ENCODE measurements around the gene DUSP28. TPM values are rescaled to one million over a fixed set of nuclear protein-coding genes. Genes with fewer than 3 reads are reported as not detected.

Gene DUSP28
- total and polyA plus RNA-seq, 2 experiments from 2014 or later, result 2.7 to 4.3 TPM

DNA sequence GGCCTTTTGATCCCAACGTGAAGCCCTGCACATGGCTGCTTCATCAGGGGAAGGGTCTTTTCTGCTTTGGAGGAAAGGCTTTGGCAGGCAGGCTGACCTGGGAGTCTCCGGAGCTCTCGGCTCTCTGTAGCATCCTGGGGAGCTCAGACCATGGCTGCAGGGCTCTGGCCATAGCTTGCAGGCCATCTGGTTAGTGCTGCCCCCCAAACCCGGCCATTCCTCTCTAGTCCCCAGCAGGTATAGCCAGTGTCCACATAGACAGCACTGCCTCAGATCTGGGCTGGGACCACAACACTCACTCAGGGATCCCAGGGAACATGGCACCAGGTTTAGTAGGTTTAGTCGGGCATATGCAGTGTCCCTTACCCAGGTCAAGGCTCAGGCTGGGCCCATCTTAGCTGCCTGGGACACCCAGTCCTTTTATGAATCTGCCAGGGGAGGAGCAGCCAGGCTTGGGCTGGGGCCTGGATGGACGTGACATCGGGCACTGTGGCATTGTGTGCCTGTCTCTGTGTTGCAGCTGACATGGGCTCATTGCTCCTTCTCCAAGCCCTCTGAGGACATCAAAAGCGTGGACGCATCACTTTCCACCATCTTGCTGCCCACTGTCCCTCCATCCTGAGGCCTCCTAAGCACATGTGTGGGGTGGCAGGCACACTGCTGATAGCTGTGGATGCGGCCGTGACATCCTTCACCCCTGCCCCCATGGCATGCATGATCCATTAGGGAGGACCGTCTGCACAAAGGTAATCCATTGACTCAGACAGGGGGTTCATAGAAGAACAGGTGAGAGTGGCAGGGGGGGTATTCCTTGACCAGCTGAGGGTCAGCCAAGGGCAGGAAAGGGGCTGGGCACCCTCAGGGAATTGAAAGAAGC is 45.9 kb downstream of the DUSP28 start (continued):
- TF ChIP-seq, protein P1, sequence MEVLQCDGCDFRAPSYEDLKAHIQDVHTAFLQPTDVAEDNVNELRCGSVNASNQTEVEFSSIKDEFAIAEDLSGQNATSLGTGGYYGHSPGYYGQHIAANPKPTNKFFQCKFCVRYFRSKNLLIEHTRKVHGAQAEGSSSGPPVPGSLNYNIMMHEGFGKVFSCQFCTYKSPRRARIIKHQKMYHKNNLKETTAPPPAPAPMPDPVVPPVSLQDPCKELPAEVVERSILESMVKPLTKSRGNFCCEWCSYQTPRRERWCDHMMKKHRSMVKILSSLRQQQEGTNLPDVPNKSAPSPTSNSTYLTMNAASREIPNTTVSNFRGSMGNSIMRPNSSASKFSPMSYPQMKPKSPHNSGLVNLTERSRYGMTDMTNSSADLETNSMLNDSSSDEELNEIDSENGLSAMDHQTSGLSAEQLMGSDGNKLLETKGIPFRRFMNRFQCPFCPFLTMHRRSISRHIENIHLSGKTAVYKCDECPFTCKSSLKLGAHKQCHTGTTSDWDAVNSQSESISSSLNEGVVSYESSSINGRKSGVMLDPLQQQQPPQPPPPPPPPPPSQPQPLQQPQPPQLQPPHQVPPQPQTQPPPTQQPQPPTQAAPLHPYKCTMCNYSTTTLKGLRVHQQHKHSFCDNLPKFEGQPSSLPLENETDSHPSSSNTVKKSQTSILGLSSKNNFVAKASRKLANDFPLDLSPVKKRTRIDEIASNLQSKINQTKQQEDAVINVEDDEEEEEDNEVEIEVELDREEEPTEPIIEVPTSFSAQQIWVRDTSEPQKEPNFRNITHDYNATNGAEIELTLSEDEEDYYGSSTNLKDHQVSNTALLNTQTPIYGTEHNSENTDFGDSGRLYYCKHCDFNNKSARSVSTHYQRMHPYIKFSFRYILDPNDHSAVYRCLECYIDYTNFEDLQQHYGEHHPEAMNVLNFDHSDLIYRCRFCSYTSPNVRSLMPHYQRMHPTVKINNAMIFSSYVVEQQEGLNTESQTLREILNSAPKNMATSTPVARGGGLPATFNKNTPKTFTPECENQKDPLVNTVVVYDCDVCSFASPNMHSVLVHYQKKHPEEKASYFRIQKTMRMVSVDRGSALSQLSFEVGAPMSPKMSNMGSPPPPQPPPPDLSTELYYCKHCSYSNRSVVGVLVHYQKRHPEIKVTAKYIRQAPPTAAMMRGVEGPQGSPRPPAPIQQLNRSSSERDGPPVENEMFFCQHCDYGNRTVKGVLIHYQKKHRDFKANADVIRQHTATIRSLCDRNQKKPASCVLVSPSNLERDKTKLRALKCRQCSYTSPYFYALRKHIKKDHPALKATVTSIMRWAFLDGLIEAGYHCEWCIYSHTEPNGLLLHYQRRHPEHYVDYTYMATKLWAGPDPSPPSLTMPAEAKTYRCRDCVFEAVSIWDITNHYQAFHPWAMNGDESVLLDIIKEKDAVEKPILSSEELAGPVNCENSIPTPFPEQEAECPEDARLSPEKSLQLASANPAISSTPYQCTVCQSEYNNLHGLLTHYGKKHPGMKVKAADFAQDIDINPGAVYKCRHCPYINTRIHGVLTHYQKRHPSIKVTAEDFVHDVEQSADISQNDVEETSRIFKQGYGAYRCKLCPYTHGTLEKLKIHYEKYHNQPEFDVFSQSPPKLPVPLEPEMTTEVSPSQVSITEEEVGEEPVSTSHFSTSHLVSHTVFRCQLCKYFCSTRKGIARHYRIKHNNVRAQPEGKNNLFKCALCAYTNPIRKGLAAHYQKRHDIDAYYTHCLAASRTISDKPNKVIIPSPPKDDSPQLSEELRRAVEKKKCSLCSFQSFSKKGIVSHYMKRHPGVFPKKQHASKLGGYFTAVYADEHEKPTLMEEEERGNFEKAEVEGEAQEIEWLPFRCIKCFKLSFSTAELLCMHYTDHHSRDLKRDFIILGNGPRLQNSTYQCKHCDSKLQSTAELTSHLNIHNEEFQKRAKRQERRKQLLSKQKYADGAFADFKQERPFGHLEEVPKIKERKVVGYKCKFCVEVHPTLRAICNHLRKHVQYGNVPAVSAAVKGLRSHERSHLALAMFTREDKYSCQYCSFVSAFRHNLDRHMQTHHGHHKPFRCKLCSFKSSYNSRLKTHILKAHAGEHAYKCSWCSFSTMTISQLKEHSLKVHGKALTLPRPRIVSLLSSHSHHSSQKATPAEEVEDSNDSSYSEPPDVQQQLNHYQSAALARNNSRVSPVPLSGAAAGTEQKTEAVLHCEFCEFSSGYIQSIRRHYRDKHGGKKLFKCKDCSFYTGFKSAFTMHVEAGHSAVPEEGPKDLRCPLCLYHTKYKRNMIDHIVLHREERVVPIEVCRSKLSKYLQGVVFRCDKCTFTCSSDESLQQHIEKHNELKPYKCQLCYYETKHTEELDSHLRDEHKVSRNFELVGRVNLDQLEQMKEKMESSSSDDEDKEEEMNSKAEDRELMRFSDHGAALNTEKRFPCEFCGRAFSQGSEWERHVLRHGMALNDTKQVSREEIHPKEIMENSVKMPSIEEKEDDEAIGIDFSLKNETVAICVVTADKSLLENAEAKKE (CRISPR knock-in tag; IDR thresholded peaks at IDR 0.05), result no peak
- no peak for TF ChIP-seq EZH2phosphoT487 (IDR thresholded peaks at IDR 0.05; ENCODE audit: unreplicated experiment)
- no peak for TF ChIP-seq STAT1 (IDR thresholded peaks at IDR 0.05; ENCODE audit: unreplicated experiment)
- TF ChIP-seq, protein P2, sequence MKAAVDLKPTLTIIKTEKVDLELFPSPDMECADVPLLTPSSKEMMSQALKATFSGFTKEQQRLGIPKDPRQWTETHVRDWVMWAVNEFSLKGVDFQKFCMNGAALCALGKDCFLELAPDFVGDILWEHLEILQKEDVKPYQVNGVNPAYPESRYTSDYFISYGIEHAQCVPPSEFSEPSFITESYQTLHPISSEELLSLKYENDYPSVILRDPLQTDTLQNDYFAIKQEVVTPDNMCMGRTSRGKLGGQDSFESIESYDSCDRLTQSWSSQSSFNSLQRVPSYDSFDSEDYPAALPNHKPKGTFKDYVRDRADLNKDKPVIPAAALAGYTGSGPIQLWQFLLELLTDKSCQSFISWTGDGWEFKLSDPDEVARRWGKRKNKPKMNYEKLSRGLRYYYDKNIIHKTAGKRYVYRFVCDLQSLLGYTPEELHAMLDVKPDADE (IDR thresholded peaks at IDR 0.05), result no peak

DNA sequence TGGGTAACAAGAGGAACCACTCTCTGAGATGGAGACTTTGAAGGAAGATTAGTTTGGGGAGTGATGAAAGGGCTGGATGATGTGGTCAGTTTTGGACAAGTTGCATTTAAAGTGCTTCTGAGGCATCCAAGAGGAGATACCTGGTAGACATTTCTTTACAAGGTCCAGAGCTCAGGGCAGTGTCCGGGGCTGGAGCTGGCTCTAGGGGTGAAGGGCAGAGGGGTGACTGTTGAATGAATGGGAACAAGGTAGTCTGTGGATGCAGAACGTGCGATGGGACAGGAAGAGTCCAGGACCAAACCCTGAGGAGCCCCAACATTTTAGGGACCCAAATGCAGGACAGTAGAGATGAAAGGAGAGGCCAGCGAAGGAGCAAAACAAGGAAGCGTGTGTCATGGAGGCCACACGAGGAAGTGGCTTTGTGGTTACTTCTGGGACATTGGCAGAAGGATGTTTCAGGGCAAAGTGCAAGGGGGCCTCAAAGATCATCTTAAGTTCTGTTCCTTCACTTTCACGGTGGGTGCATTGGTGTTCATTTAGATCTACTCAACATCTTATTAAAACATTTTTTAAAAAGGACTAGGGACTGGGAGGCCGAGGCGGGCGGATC is 51.5 kb downstream of the DUSP28 start:
- H4K20me1 ChIP-seq (replicated peaks; ENCODE audit: insufficient read depth), result no peaks in the 10 kb centered on the region
- peaks cover 25% of the 10 kb centered on the region for H3K36me3 Mint-ChIP-seq (ENCODE audit: low read depth)
- no peak for DNase-seq (ENCODE audit: low spot score)
- H3K4me1 Mint-ChIP-seq, result no peaks in the 10 kb centered on the region
- no peak overlapping the region for H3K4me2 ChIP-seq
- no peak for ATAC-seq
- no peaks in the 10 kb centered on the region for H3K79me2 ChIP-seq (replicated peaks; ENCODE audit: insufficient read depth)
- H3K27ac ChIP-seq (ENCODE audit: low read depth), result no peak overlapping the region
- H3K9me3 Mint-ChIP-seq, result peaks cover 10% of the 10 kb centered on the region
- H3K27ac Mint-ChIP-seq, result no peak overlapping the region
- no peak overlapping the region for H3K4me3 Mint-ChIP-seq
- H3K9me2 ChIP-seq (ENCODE audit: insufficient read depth), result no peaks in the 10 kb centered on the region
- no peaks in the 10 kb centered on the region for H3K36me3 ChIP-seq (ENCODE audit: insufficient read depth)
- no peaks in the 10 kb centered on the region for H3F3A ChIP-seq (replicated peaks; ENCODE audit: low read depth)
- no peaks in the 10 kb centered on the region for H3K27me3 ChIP-seq (ENCODE audit: insufficient read depth)
- no peak overlapping the region for H3K4me3 ChIP-seq
- H3K27me3 Mint-ChIP-seq (ENCODE audit: insufficient read depth, low read depth, poor library complexity), result peaks cover under 1% of the 10 kb centered on the region
- no peaks in the 10 kb centered on the region for H3K4me1 ChIP-seq (ENCODE audit: insufficient read depth)
- H2AFZ ChIP-seq, result no peak overlapping the region
- TF ChIP-seq EZH2 (IDR thresholded peaks at IDR 0.05; ENCODE audit: low read depth, unreplicated experiment), result no peak
- TF ChIP-seq, protein P3, sequence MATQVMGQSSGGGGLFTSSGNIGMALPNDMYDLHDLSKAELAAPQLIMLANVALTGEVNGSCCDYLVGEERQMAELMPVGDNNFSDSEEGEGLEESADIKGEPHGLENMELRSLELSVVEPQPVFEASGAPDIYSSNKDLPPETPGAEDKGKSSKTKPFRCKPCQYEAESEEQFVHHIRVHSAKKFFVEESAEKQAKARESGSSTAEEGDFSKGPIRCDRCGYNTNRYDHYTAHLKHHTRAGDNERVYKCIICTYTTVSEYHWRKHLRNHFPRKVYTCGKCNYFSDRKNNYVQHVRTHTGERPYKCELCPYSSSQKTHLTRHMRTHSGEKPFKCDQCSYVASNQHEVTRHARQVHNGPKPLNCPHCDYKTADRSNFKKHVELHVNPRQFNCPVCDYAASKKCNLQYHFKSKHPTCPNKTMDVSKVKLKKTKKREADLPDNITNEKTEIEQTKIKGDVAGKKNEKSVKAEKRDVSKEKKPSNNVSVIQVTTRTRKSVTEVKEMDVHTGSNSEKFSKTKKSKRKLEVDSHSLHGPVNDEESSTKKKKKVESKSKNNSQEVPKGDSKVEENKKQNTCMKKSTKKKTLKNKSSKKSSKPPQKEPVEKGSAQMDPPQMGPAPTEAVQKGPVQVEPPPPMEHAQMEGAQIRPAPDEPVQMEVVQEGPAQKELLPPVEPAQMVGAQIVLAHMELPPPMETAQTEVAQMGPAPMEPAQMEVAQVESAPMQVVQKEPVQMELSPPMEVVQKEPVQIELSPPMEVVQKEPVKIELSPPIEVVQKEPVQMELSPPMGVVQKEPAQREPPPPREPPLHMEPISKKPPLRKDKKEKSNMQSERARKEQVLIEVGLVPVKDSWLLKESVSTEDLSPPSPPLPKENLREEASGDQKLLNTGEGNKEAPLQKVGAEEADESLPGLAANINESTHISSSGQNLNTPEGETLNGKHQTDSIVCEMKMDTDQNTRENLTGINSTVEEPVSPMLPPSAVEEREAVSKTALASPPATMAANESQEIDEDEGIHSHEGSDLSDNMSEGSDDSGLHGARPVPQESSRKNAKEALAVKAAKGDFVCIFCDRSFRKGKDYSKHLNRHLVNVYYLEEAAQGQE (IDR thresholded peaks at IDR 0.05; ENCODE audit: unreplicated experiment), result no peak

Data from GM23338 (cell line).